Breast epithelium (tissue), 3 donors: ENCODE measurements around the gene LGALS9.

Experiments used
- POLR2A ChIP-seq: fragments of 450-650 bp; IDR thresholded peaks from one replicate; pipeline ENCODE4 v1.6.1; 2016; ENCODE audit warnings: antibody characterized with exemption, mild to moderate bottlenecking, moderate library complexity
- POLR2AphosphoS5 ChIP-seq, 3 donors: sonication (generic); formaldehyde crosslinking; IDR thresholded peaks; one replicate each; pipeline ENCODE4 v1.6.1; 2017; ENCODE audit warnings: antibody characterized with exemption in 3 of 3
- TF ChIP-seq, protein P1 (sequence below), 3 donors: fragments of 450-650 bp; IDR thresholded peaks; one replicate each; pipeline ENCODE4 v1.5.1; 2016 to 2017; ENCODE audit warnings: antibody characterized with exemption in 3 of 3, mild to moderate bottlenecking in 3 of 3, moderate library complexity in 3 of 3

DNA sequence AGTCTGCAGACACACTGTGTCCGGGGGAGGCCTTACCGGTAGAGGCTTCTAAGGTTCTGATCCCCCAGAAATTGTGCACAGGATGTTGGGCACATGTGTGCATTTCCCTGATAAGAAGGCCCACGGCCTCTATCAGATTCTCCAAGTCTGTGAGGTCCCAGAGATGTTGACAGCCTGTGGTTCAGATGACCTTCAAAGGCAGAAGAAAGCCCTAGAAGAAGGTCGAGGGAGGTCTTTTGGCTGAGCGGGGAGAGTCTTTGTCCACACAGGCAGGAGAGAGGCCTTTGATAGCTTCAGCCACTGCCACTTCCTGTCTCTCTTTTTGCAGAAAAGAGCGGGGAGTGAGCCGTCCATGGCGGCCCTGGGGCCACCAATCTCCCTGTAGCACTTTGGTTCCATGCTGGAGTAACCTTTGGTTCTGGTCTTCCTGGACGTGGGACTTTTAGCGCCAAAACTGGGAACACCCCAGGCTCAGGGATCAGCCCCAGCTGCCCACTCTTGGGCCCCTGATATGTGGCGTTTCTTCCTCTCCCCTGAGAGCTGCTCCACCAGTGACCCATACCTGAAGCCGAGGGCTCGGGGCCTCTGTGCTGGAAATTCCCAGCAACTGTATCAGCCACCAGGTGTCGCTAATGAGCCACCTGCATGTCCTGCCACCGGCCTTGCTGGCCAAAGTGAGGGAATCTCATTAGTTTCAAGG is 28.1 kb upstream of the LGALS9 start:
- TF ChIP-seq POLR2A: no peak
- no peak for TF ChIP-seq POLR2AphosphoS5 (IDR thresholded peaks at IDR 0.05)
- TF ChIP-seq, protein P1, sequence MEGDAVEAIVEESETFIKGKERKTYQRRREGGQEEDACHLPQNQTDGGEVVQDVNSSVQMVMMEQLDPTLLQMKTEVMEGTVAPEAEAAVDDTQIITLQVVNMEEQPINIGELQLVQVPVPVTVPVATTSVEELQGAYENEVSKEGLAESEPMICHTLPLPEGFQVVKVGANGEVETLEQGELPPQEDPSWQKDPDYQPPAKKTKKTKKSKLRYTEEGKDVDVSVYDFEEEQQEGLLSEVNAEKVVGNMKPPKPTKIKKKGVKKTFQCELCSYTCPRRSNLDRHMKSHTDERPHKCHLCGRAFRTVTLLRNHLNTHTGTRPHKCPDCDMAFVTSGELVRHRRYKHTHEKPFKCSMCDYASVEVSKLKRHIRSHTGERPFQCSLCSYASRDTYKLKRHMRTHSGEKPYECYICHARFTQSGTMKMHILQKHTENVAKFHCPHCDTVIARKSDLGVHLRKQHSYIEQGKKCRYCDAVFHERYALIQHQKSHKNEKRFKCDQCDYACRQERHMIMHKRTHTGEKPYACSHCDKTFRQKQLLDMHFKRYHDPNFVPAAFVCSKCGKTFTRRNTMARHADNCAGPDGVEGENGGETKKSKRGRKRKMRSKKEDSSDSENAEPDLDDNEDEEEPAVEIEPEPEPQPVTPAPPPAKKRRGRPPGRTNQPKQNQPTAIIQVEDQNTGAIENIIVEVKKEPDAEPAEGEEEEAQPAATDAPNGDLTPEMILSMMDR (IDR thresholded peaks at IDR 0.05): peak; percentile 77 to 92 (median 84)
